Brain microvascular endothelial cell (primary cell): Measurements from ENCODE around the gene C1QTNF8.

ENCODE experiments used
- DNase-seq: peaks from one replicate; pipeline ENCODE4 v3.0.0-alpha.2; 2020
- H3K27ac ChIP-seq: fragments of 250-450 bp; sonication (Bioruptor Pico); 2 replicates; pipeline ENCODE4 v1.5.1; 2020; ENCODE audit warnings: mild to moderate bottlenecking, moderate library complexity
- H3K27me3 ChIP-seq: fragments of 250-450 bp; sonication (Bioruptor Pico); replicated peaks from 2 replicates; pipeline ENCODE4 v1.5.1; 2020; ENCODE audit warnings: mild to moderate bottlenecking
- H3K36me3 ChIP-seq: fragments of 250-450 bp; sonication (Bioruptor Pico); replicated peaks from 2 replicates; pipeline ENCODE4 v1.5.1; 2020; ENCODE audit warnings: mild to moderate bottlenecking
- H3K4me3 ChIP-seq: 2 replicates; pipeline ENCODE4 v1.5.1; 2011; ENCODE audit warnings: low read depth, mild to moderate bottlenecking, control low read depth, low read length, moderate library complexity
- CTCF ChIP-seq: IDR thresholded peaks from 2 replicates; pipeline ENCODE4 v1.5.1; 2011; ENCODE audit warnings: low read depth, mild to moderate bottlenecking, moderate library complexity, low read length, control low read depth, inconsistent platforms; ENCODE audit errors: missing control alignments
- in situ Hi-C: cut with HindIII; loops from 2 replicates; pipeline ENCODE4 v1.10.0; 2017; ENCODE audit warnings: low sequenced_read_pairs, low pct_ligation_motif_present

Gene C1QTNF8

GRCh38 chr16:1129106-1129960 lies 33.3 kb upstream of the C1QTNF8 start:
- in situ Hi-C loops, result no loop called here

GRCh38 chr16:1127971-1128715 lies 32.1 kb upstream of the C1QTNF8 start:
- H3K4me3 ChIP-seq, result no peak overlapping the region
- no peak for DNase-seq
- H3K36me3 ChIP-seq, result no peaks in the 10 kb centered on the region
- H3K27me3 ChIP-seq, result no peaks in the 10 kb centered on the region
- no peak for TF ChIP-seq CTCF
- H3K27ac ChIP-seq, result no peak overlapping the region
- in situ Hi-C loops, result no loop called here

More at GRCh38 chr16:1129106-1129960, 33.3 kb upstream of the C1QTNF8 start:
- no peak for TF ChIP-seq CTCF
- Histone ChIP-seq H3K4me3 (no peak overlapping the region), H3K36me3 (no peaks in the 10 kb centered on the region), H3K27ac (no peak overlapping the region), H3K27me3 (no peaks in the 10 kb centered on the region)
- no peak for DNase-seq

- no peak overlapping the region for H3K4me3 ChIP-seq
- in situ Hi-C loops, result no loop called here
- H3K27ac ChIP-seq, result no peak overlapping the region
- no peaks in the 10 kb centered on the region for H3K36me3 ChIP-seq
- no peak for DNase-seq
- H3K27me3 ChIP-seq, result no peaks in the 10 kb centered on the region
- TF ChIP-seq CTCF, result no peak
Measured at GRCh38 chr16:1127101-1127500, 31.1 kb upstream of the C1QTNF8 start.

GRCh38 chr16:1126586-1126985 lies 30.5 kb upstream of the C1QTNF8 start:
- no peaks in the 10 kb centered on the region for H3K27me3 ChIP-seq
- in situ Hi-C loops, result no loop called here
- H3K4me3 ChIP-seq, result no peak overlapping the region
- no peaks in the 10 kb centered on the region for H3K36me3 ChIP-seq
- H3K27ac ChIP-seq, result no peak overlapping the region
- DNase-seq, result no peak
- no peak for TF ChIP-seq CTCF

- in situ Hi-C loops, result no loop called here
- H3K27me3 ChIP-seq, result no peaks in the 10 kb centered on the region
- no peak for TF ChIP-seq CTCF
- H3K36me3 ChIP-seq, result no peaks in the 10 kb centered on the region
- DNase-seq, result no peak
- no peak overlapping the region for H3K4me3 ChIP-seq
- H3K27ac ChIP-seq, result no peak overlapping the region
Measured at GRCh38 chr16:1126044-1126443, 30.0 kb upstream of the C1QTNF8 start.
